Peyer's patch (tissue), 4 donors: Measurements from ENCODE around the gene ABCA2.

Experiments used
- POLR2A ChIP-seq, 2 donors: fragments of 450-650 bp; IDR thresholded peaks; one replicate each; pipeline ENCODE4 v1.5.1; 2017; ENCODE audit warnings: antibody characterized with exemption in 2 of 2, mild to moderate bottlenecking in 2 of 2, moderate library complexity in 2 of 2
- TF ChIP-seq, protein P1 (sequence below), 6 experiments: fragments of 450-650 bp in 4 of 6; fragments of 200-600 bp in 2 of 6; sonication (generic) in 1 of 6; IDR thresholded peaks; one replicate each; pipeline ENCODE4 v1.5.1; 2017 to 2019; ENCODE audit warnings: antibody characterized with exemption in 6 of 6, mild to moderate bottlenecking in 3 of 6, moderate library complexity in 1 of 6

DNA sequence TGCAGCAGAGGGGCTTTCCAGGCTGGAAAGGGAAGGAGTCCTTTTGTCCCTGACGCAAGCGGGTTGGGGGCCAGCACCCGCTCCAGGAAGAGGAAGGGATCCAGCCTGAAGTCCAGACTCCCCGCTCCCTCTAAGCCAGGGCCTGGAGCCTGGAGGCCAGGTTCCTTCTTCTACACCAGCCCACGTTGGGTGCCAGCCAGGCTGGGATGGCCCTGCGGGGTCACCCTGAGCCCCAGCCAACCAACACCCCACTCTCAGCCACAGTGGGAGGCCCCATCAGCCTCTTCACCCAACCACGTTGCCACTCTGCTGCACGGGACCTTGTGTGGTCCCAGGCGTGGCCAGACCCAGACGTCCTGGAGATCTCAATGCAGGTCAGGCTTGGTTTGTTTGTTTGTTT, 4.8 kb upstream of the ABCA2 start:
- TF ChIP-seq, protein P1, sequence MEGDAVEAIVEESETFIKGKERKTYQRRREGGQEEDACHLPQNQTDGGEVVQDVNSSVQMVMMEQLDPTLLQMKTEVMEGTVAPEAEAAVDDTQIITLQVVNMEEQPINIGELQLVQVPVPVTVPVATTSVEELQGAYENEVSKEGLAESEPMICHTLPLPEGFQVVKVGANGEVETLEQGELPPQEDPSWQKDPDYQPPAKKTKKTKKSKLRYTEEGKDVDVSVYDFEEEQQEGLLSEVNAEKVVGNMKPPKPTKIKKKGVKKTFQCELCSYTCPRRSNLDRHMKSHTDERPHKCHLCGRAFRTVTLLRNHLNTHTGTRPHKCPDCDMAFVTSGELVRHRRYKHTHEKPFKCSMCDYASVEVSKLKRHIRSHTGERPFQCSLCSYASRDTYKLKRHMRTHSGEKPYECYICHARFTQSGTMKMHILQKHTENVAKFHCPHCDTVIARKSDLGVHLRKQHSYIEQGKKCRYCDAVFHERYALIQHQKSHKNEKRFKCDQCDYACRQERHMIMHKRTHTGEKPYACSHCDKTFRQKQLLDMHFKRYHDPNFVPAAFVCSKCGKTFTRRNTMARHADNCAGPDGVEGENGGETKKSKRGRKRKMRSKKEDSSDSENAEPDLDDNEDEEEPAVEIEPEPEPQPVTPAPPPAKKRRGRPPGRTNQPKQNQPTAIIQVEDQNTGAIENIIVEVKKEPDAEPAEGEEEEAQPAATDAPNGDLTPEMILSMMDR (IDR thresholded peaks at IDR 0.05): no peak
- no peak for TF ChIP-seq POLR2A (IDR thresholded peaks at IDR 0.05)
